NK-92 treated with Interleukin-12 subunit alpha and Interleukin-12 subunit beta, amount 100 ng/mL, for 24 hours (cell line): ENCODE data around the gene CLEC1A.
"Not testable (repeated sequence)": the region's sequence is repeated elsewhere in the genome, so short reads cannot be mapped to it uniquely, and the experiment has no call there.

ENCODE experiments used
- DNase-seq: peaks from one replicate; lab custom pipeline; 2025; lab: John Stamatoyannopoulos, UW

CLEC1A gene

DNA sequence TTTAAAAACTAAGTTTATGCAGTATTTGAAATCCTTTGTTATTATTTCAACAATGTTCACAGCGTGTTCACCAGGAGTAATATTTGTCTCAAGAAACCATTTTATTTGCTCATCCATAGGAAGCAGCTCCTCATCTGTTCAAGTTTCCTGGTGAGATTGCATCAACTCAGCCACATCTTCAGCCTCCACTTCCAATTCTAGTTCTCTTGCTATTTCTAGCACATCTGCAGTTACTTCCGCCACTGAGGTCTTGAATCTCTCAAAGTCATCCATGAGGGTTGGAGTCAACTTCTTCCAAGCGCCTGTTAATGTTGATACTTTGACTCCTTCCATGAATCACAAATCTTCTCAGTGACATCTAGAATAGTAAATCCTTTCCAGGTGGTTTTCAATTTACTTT, 50.3 kb downstream of the CLEC1A start:
- no peak for DNase-seq

- DNase-seq: no peak
Measured at GRCh38 chr12:10042167-10042566, 56.6 kb downstream of the CLEC1A start.

DNA sequence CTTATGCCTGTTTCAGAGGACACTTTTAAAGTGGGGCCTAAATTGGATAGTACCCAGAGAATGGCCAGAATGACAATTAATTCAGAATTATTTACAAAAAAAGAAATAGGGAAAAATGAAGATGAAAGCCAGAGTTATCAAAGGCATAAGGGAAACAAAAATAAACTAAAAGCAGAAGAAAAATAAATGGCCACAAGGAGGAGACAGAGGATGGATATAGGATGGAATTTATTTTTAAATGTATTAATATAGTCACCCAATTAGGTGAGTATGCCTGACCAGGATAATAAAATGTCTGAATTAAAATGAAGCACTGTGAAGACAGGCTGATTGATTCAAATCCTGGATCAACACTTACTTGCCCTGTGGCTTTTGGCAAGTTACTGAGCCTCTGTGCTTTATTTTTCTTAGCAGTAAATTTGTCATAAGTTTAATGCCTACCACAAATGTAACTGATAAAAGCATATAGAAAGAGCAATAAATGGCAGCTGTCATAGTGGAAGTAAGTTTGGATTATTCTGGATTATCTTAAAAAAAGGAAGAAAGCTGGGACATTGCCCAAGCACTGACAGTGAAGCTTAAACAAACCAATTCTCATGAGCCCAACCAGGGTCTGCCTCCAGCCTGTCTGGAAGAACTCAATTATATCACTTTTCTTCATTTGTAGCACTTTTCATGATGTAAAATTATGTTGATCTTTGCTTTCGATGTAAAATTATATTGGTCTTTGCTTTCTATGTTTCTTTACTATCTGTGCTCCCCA, 64.8 kb downstream of the CLEC1A start:
- DNase-seq: no peak

GRCh38 chr12:10031771-10032175, 67.0 kb downstream of the CLEC1A start:
- no peak for DNase-seq

GRCh38 chr12:10031321-10031720, 67.5 kb downstream of the CLEC1A start:
- no peak for DNase-seq

DNA sequence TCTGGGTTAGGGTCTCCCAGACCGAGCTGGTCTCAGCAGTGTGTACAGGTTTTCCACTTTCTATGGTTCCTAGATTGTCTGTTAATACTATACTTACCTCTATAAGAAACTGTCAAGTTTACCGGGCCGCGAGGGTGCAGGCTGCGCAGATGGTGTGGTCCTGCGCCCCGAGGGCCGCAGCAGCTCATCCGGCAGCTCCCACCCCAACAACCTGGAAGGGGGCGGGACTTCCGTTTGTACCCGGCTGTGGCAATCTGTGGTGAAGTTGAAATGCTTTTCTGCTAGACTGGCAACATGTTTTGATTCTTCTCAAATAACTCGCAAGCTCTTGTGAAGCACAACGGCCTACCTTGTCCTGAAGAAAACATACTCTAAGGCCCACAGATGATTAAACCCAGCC, 68.3 kb downstream of the CLEC1A start, which contains the start of gene CLEC9A:
TSS of gene CLEC9A (plus strand) at position 237 of the 400 bp plus-strand sequence. CDS start 22,006 bp downstream, outside the sequence.
- no peak for DNase-seq

DNA sequence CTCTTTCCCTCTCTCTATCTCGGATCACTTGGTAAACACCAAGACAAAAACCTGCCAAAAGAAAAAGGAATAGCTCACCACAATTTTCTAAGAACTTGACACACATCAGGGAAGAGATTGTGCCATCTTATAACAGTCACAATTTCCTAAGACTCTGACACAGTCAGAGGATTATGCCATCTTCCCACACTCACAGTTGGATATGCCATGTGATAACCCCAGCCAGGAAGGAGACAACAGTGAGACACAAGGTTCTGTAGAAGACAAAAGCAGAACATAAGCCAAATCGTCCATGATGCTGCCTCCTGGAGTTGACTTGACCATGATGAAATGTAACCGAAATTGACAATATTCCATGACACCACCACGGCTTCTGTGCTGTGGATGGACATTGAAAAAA, 71.1 kb downstream of the CLEC1A start:
- DNase-seq: no peak

DNA sequence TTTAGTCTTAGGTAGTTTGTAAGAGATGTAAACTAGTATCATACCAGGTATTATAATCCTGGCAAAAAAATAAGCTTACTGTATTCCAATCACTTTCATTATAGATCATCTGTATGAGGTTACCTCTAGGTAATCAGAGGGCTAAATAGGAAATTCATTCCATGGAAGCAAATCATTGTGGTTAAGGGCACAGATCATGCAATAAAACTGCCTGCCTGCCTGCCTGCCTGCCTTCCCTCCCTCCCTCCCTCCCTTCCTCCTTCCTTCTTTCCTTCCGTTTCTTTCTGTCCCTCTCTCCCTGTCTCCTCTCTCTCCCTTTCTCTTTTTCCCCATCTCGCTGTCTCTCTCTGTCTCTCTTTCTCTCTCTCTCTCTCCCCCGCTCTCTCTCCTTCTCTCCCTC, 71.5 kb downstream of the CLEC1A start:
- no peak for DNase-seq

GRCh38 chr12:10026666-10027065, 72.1 kb downstream of the CLEC1A start:
- DNase-seq: not testable (repeated sequence)

- DNase-seq: no peak
Measured at GRCh38 chr12:10025236-10025635, 73.5 kb downstream of the CLEC1A start.

GRCh38 chr12:10021342-10021741, 77.4 kb downstream of the CLEC1A start:
- DNase-seq: no peak
